IMR-90 (cell line): ENCODE results near the gene KCNE2. TPM values are rescaled to one million over a fixed set of nuclear protein-coding genes. Genes with fewer than 3 reads are reported as not detected.

ENCODE experiments used
- ATAC-seq: fragments of 200-7000 bp; cut with Tn5 transposase; 2 replicates; pipeline ENCODE4 v1.9.1; 2020; ENCODE audit warnings: low read depth, mild to moderate bottlenecking, moderate library complexity
- BruUV-seq: library from RNA; stranded (reverse); fragments of 400-500 nt; replicated peaks from 2 replicates; lab custom pipeline; 2021; lab: Mats Ljungman, UMichigan
- CTCF ChIA-PET: fragments of 300-600 bp; formaldehyde crosslinking; extraction: SDS; loops from one replicate; lab custom pipeline; 2021; ENCODE audit warnings: antibody characterized with exemption; lab: Yijun Ruan, JAX
- POLR2A ChIA-PET: fragments of 300-600 bp; sonication (Branson Sonifier 250); formaldehyde crosslinking; loops from one replicate; lab custom pipeline; 2022; ENCODE audit warnings: antibody characterized with exemption; ENCODE audit not compliant: unreplicated experiment; lab: Charles Lee
- DNase-seq: peaks from one replicate; pipeline ENCODE4 v3.0.0; 2013
- H2AFZ ChIP-seq: replicated peaks from 2 replicates; pipeline ENCODE3; 2013; ENCODE audit warnings: low read length, mild to moderate bottlenecking; ENCODE audit not compliant: poor library complexity
- H2AK5ac ChIP-seq: 2 replicates; pipeline ENCODE4 v1.6.1; 2013; ENCODE audit warnings: low read depth, low read length, inconsistent platforms
- H2AK9ac ChIP-seq: replicated peaks from 2 replicates; pipeline ENCODE3; 2013; ENCODE audit warnings: mild to moderate bottlenecking, low read depth, low read length, moderate library complexity; ENCODE audit not compliant: poor library complexity
- H2BK120ac ChIP-seq: 2 replicates; pipeline ENCODE4 v1.6.1; 2013; ENCODE audit warnings: low read depth, low read length, inconsistent platforms
- H2BK15ac ChIP-seq: 3 replicates; pipeline ENCODE4 v1.6.1; 2013; ENCODE audit warnings: low read depth, low read length, inconsistent platforms
- H2BK20ac ChIP-seq: 2 replicates; pipeline ENCODE4 v1.6.1; 2013; ENCODE audit warnings: low read depth, mild to moderate bottlenecking, inconsistent platforms, low read length, moderate library complexity
- H2BK5ac ChIP-seq: 2 replicates; pipeline ENCODE4 v1.6.1; 2013; ENCODE audit warnings: mild to moderate bottlenecking, low read depth, low read length, inconsistent platforms; ENCODE audit not compliant: poor library complexity, severe bottlenecking
- H3K14ac ChIP-seq: replicated peaks from 2 replicates; pipeline ENCODE4 v1.6.1; 2013; ENCODE audit warnings: low read depth, low read length, inconsistent platforms
- H3K18ac ChIP-seq: 2 replicates; pipeline ENCODE4 v1.6.1; 2013; ENCODE audit warnings: low read depth, low read length, control low read depth
- H3K23ac ChIP-seq: 2 replicates; pipeline ENCODE4 v1.6.1; 2013; ENCODE audit warnings: low read depth, low read length, inconsistent platforms
- H3K27ac ChIP-seq: 2 replicates; pipeline ENCODE4 v1.5.1; 2013; ENCODE audit warnings: mild to moderate bottlenecking, control low read depth, low read length; ENCODE audit not compliant: insufficient read depth
- H3K27me3 ChIP-seq: 2 replicates; pipeline ENCODE4 v1.6.1; 2013; ENCODE audit warnings: low read length; ENCODE audit not compliant: control insufficient read depth, insufficient read depth
- H3K36me3 ChIP-seq: 2 replicates; pipeline ENCODE4 v1.6.1; 2013; ENCODE audit warnings: low read length, mixed read lengths; ENCODE audit not compliant: control insufficient read depth, insufficient read depth
- H3K4ac ChIP-seq: 2 replicates; pipeline ENCODE4 v1.6.1; 2013; ENCODE audit warnings: low read depth, low read length, inconsistent platforms
- H3K4me1 ChIP-seq: 2 replicates; pipeline ENCODE4 v1.6.1; 2013; ENCODE audit warnings: low read length, mixed read lengths; ENCODE audit not compliant: control insufficient read depth, insufficient read depth
- H3K4me2 ChIP-seq: 2 replicates; pipeline ENCODE4 v1.6.1; 2013; ENCODE audit warnings: low read depth, mild to moderate bottlenecking, control low read depth, low read length, moderate library complexity
- H3K4me3 ChIP-seq: 2 replicates; pipeline ENCODE4 v1.5.1; 2013; ENCODE audit warnings: low read depth, mild to moderate bottlenecking, control low read depth, low read length, moderate library complexity; ENCODE audit not compliant: insufficient read depth
- H3K56ac ChIP-seq: 2 replicates; pipeline ENCODE4 v1.6.1; 2013; ENCODE audit warnings: low read length, inconsistent platforms; ENCODE audit not compliant: insufficient read depth; ENCODE audit errors: extremely low read depth
- H3K79me1 ChIP-seq, 2 experiments: 2 replicates each; pipeline ENCODE4 v1.6.1; 2013; ENCODE audit warnings: low read length in 2 of 2, inconsistent platforms in 1 of 2, low read depth in 1 of 2
- H3K9ac ChIP-seq: 2 replicates; pipeline ENCODE4 v1.6.1; 2013; ENCODE audit warnings: low read depth, low read length, control low read depth
- H3K9me1 ChIP-seq: 2 replicates; pipeline ENCODE4 v1.6.1; 2013; ENCODE audit warnings: low read length, inconsistent platforms; ENCODE audit not compliant: insufficient read depth
- H3K9me3 ChIP-seq: 2 replicates; pipeline ENCODE4 v1.6.1; 2013; ENCODE audit warnings: low read length; ENCODE audit not compliant: control insufficient read depth, insufficient read depth
- H4K20me1 ChIP-seq: 2 replicates; pipeline ENCODE4 v1.6.1; 2013; ENCODE audit warnings: low read length, inconsistent platforms; ENCODE audit not compliant: insufficient read depth
- H4K5ac ChIP-seq: 2 replicates; pipeline ENCODE4 v1.6.1; 2013; ENCODE audit warnings: mild to moderate bottlenecking, low read depth, low read length, control low read depth
- H4K8ac ChIP-seq, 2 experiments: 2 replicates each; pipeline ENCODE4 v1.6.1; 2013; ENCODE audit warnings: low read depth in 2 of 2, low read length in 2 of 2, control low read depth in 1 of 2, inconsistent platforms in 1 of 2
- H4K91ac ChIP-seq: 2 replicates; pipeline ENCODE4 v1.6.1; 2013; ENCODE audit warnings: low read depth, low read length, inconsistent platforms; ENCODE audit not compliant: insufficient read depth
- CTCF ChIP-seq: conservative IDR thresholded peaks from 2 replicates; pipeline ENCODE4 v1.5.1; 2012; ENCODE audit warnings: mild to moderate bottlenecking, low read depth, low read length, improper control_type of control experiment
- ELK1 ChIP-seq: fragments of 150-350 bp; IDR thresholded peaks from 2 replicates; pipeline ENCODE4 v1.6.1; 2016; ENCODE audit warnings: low read depth, mild to moderate bottlenecking, low read length, moderate library complexity, borderline replicate concordance
- FOS ChIP-seq: fragments of 150-350 bp; IDR thresholded peaks from 2 replicates; pipeline ENCODE4 v1.6.1; 2016; ENCODE audit warnings: low read depth, low read length
- MAFK ChIP-seq: IDR thresholded peaks from 2 replicates; pipeline ENCODE4 v1.6.1; 2012; ENCODE audit warnings: low read depth, low read length, improper control_type of control experiment
- MAZ ChIP-seq: IDR thresholded peaks from 2 replicates; pipeline ENCODE4 v1.6.1; 2012; ENCODE audit warnings: low read depth, mild to moderate bottlenecking, low read length, improper control_type of control experiment, moderate library complexity, borderline replicate concordance
- MXI1 ChIP-seq: IDR thresholded peaks from 2 replicates; pipeline ENCODE4 v1.6.1; 2012; ENCODE audit warnings: low read depth, mild to moderate bottlenecking, low read length, moderate library complexity, borderline replicate concordance
- NFE2L2 ChIP-seq: fragments of 150-350 bp; IDR thresholded peaks from 2 replicates; pipeline ENCODE4 v1.6.1; 2016; ENCODE audit warnings: low read depth, mild to moderate bottlenecking, low read length
- POLR2A ChIP-seq: IDR thresholded peaks from 2 replicates; pipeline ENCODE4 v1.6.1; 2012; ENCODE audit warnings: mild to moderate bottlenecking, low read depth, low read length
- RAD21 ChIP-seq: IDR thresholded peaks from 2 replicates; pipeline ENCODE4 v1.6.1; 2012; ENCODE audit warnings: low read length, improper control_type of control experiment
- RCOR1 ChIP-seq: IDR thresholded peaks from 2 replicates; pipeline ENCODE4 v1.6.1; 2012; ENCODE audit warnings: mild to moderate bottlenecking, low read length, improper control_type of control experiment; ENCODE audit not compliant: insufficient replicate concordance
- RFX5 ChIP-seq: IDR thresholded peaks from 2 replicates; pipeline ENCODE4 v1.8.0; 2012; ENCODE audit warnings: low read depth, mild to moderate bottlenecking, low read length, moderate library complexity
- SMC3 ChIP-seq: fragments of 150-350 bp; IDR thresholded peaks from 2 replicates; pipeline ENCODE4 v1.6.1; 2016; ENCODE audit warnings: low read depth, mild to moderate bottlenecking, antibody characterized with exemption, low read length, moderate library complexity
- WGBS, 2 experiments: methylation state at CpG; one replicate each; pipeline versions ENCODE4 v1.1.5 to v1.1.7; 2013; ENCODE audit warnings: missing lambda C conversion rate in 2 of 2; ENCODE audit not compliant: insufficient read length in 1 of 2; ENCODE audit errors: extremely low coverage in 2 of 2; 5-methylcytosine and 5-hydroxymethylcytosine counted together
- dilution Hi-C: fragments of 300-500 bp; cut with HindIII; formaldehyde crosslinking; loops from one replicate; pipeline ENCODE4 v1.14.3; 2018; ENCODE audit warnings: low sequenced_read_pairs; ENCODE audit not compliant: unreplicated experiment
- in situ Hi-C: fragments of 300-500 bp; cut with MboI; formaldehyde crosslinking; loops from 3 replicates; pipeline ENCODE4 v1.14.3; 2019; ENCODE audit warnings: low sequenced_read_pairs, inconsistent platforms, mixed read lengths
- intact Hi-C: fragments of 100-400 bp; cut with micrococcal nuclease; formaldehyde crosslinking; loops from 2 replicates; pipeline ENCODE4 v1.10.0; 2022
- polyA plus RNA-seq, 3 experiments: library from polyadenylated mRNA; depleted of rRNA; stranded (reverse); fragments of >200 nt; gene quantifications; 2 replicates each; pipeline ENCODE4 v1.2.3, GENCODE V29; 2012; ENCODE audit warnings: low replicate concordance in 1 of 3
- total RNA-seq: library from RNA; depleted of rRNA; stranded (reverse); fragments of >200 nt; gene quantifications from 2 replicates; pipeline ENCODE4 v1.2.3, GENCODE V29; 2012

The KCNE2 gene
- total and polyA plus RNA-seq, 2 of the 4 experiments (the other 2 are of a cell fraction) = not detected

DNA sequence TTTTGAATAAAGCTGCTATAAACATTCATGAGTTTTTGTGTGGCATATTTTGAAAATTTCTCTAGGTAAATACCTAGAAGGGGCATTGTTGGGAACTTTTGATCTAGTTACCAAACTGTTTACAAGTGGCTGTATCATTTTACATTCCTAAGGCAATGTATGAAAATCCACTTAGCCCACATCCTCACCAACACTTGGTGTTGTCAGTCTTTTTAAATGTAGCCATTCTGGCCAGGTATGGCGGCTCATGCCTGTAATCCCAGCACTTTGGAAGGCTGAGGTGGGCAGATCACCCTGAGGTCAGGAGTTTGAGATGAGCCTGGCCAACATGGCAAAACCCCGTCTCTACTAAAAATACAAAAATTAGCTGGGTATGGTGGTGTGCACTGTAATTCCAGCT, 5.9 kb upstream of the KCNE2 start:
- no TSS peak for BruUV-seq
- Histone ChIP-seq H3K4me2 (no peak overlapping the region), H2AK9ac (no peak overlapping the region), H2AFZ (no peak overlapping the region), H3K56ac (no peak overlapping the region), H3K18ac (no peak overlapping the region), H3K9ac (no peak overlapping the region), H3K36me3 (no peaks in the 10 kb centered on the region), H3K9me3 (peaks cover 4% of the 10 kb centered on the region), H2BK5ac (no peak overlapping the region), H3K27ac (no peak overlapping the region), H3K14ac (no peak overlapping the region), H3K27me3 (peaks cover 26% of the 10 kb centered on the region), H4K91ac (no peak overlapping the region), H3K4me3 (no peak overlapping the region), H4K5ac (no peak overlapping the region), H2BK120ac (no peak overlapping the region), H4K20me1 (no peaks in the 10 kb centered on the region), H2AK5ac (no peak overlapping the region), H4K8ac (no peak overlapping the region), H3K23ac (no peak overlapping the region), H2BK15ac (no peak overlapping the region), H3K79me1 (no peaks in the 10 kb centered on the region), H2BK20ac (no peak overlapping the region), H3K4me1 (no peaks in the 10 kb centered on the region), H3K4ac (no peak overlapping the region), H3K9me1 (no peaks in the 10 kb centered on the region)
- in situ Hi-C loops (no loop called here), dilution Hi-C loops (no loop called here), intact Hi-C loops (no loop called here)
- TF ChIP-seq POLR2A = no peak
- TF ChIP-seq RFX5 = no peak
- TF ChIP-seq MAFK = no peak
- TF ChIP-seq MAZ = no peak
- no peak for TF ChIP-seq SMC3
- no peak for TF ChIP-seq RAD21
- TF ChIP-seq ELK1 = no peak
- TF ChIP-seq NFE2L2 = no peak
- no peak for TF ChIP-seq RCOR1
- no peak for TF ChIP-seq FOS
- TF ChIP-seq MXI1 = no peak
- TF ChIP-seq CTCF = no peak
- no peak for DNase-seq
- ChIA-PET CTCF (no interaction called here), POLR2A (no interaction called here)
- no CpG with 5 or more reads among the region's 2 CpGs for WGBS, 2 experiments
- ATAC-seq = no peak
